Type B pancreatic cell (in vitro differentiated cells): ENCODE results near the gene S100A2. TPM values are rescaled to one million over a fixed set of nuclear protein-coding genes. Genes with fewer than 3 reads are reported as not detected.
"Not testable (repeated sequence)": the region's sequence is repeated elsewhere in the genome, so short reads cannot be mapped to it uniquely, and the experiment has no call there.

ENCODE experiments used
- DNase-seq: peaks from one replicate; pipeline ENCODE4 v3.0.0; 2021; ENCODE audit warnings: mixed read lengths; ENCODE audit not compliant: unreplicated experiment; ENCODE audit errors: extremely low spot score
- H3K27ac Mint-ChIP-seq: 2 replicates; pipeline ENCODE4 v1.8.0; 2021; ENCODE audit warnings: mild to moderate bottlenecking, mixed read lengths
- H3K27me3 Mint-ChIP-seq: 2 replicates; pipeline ENCODE4 v1.8.0; 2021; ENCODE audit warnings: mixed read lengths
- H3K36me3 Mint-ChIP-seq: 2 replicates; pipeline ENCODE4 v1.8.0; 2021; ENCODE audit warnings: mixed read lengths
- H3K4me1 Mint-ChIP-seq: one replicate; pipeline ENCODE4 v1.8.0; 2021; ENCODE audit warnings: mixed read lengths; ENCODE audit not compliant: unreplicated experiment
- H3K4me3 Mint-ChIP-seq: 2 replicates; pipeline ENCODE4 v1.8.0; 2021; ENCODE audit warnings: mild to moderate bottlenecking, mixed read lengths
- H3K9me3 Mint-ChIP-seq: 2 replicates; pipeline ENCODE4 v1.8.0; 2021; ENCODE audit warnings: mixed read lengths
- total RNA-seq: library from RNA; stranded (reverse); gene quantifications from 2 replicates; pipeline ENCODE4 v1.2.1, GENCODE V29; 2021; ENCODE audit warnings: low replicate concordance
- TF ChIP-seq, protein P1 (sequence below): fragments of 200-600 bp; sonication (generic); conservative IDR thresholded peaks from 2 replicates; pipeline ENCODE4 v1.5.0; 2021; ENCODE audit warnings: antibody characterized with exemption, mild to moderate bottlenecking

S100A2 gene
- total RNA-seq, 1 donor from 2014 or later = 0.75 TPM

DNA sequence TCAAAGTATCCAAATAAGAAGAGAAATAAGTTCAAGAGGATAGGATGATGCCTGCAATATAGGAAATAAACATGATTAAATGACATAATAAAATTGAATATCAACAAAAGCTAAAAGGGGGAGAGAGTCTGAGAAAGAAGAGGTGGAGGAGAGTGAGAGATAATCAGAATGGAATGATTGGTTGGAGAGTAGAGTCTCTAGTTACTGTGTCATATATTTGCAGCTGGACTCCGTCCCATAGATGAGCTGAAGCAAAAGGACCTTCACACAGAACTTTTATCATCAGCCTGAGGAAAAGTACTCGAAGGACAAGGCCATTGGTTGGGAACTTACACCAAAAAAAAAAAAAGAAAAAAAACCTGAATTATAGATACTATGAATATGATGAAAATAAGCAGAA lies 22.8 kb upstream of the S100A2 start:
- Mint-ChIP-seq H3K27ac (no peak overlapping the region), H3K27me3 (no peaks in the 10 kb centered on the region), H3K4me3 (no peak overlapping the region), H3K36me3 (no peaks in the 10 kb centered on the region), H3K9me3 (no peaks in the 10 kb centered on the region), H3K4me1 (peaks cover 7% of the 10 kb centered on the region)
- TF ChIP-seq, protein P1, sequence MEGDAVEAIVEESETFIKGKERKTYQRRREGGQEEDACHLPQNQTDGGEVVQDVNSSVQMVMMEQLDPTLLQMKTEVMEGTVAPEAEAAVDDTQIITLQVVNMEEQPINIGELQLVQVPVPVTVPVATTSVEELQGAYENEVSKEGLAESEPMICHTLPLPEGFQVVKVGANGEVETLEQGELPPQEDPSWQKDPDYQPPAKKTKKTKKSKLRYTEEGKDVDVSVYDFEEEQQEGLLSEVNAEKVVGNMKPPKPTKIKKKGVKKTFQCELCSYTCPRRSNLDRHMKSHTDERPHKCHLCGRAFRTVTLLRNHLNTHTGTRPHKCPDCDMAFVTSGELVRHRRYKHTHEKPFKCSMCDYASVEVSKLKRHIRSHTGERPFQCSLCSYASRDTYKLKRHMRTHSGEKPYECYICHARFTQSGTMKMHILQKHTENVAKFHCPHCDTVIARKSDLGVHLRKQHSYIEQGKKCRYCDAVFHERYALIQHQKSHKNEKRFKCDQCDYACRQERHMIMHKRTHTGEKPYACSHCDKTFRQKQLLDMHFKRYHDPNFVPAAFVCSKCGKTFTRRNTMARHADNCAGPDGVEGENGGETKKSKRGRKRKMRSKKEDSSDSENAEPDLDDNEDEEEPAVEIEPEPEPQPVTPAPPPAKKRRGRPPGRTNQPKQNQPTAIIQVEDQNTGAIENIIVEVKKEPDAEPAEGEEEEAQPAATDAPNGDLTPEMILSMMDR = no peak
- DNase-seq = no peak

GRCh38 chr1:153588033-153588432 lies 22.4 kb upstream of the S100A2 start:
- not testable (repeated sequence) for H3K9me3 Mint-ChIP-seq, H3K27me3 Mint-ChIP-seq, H3K4me1 Mint-ChIP-seq, DNase-seq, H3K4me3 Mint-ChIP-seq, H3K36me3 Mint-ChIP-seq, H3K27ac Mint-ChIP-seq

- TF ChIP-seq, protein P1 = no peak
- Mint-ChIP-seq H3K36me3 (no peaks in the 10 kb centered on the region), H3K27ac (no peak overlapping the region)
These were observed 21.7 kb upstream of the S100A2 start for GRCh38 chr1:153587314-153587713.

GRCh38 chr1:153586347-153586746 lies 20.7 kb upstream of the S100A2 start:
- TF ChIP-seq, protein P1 = no peak
- DNase-seq = no peak
- Mint-ChIP-seq H3K4me1 (peaks cover 3% of the 10 kb centered on the region), H3K36me3 (no peaks in the 10 kb centered on the region), H3K9me3 (no peaks in the 10 kb centered on the region), H3K27ac (no peak overlapping the region), H3K4me3 (no peak overlapping the region), H3K27me3 (no peaks in the 10 kb centered on the region)

More at GRCh38 chr1:153587314-153587713, 21.7 kb upstream of the S100A2 start:
- Mint-ChIP-seq H3K4me3 (no peak overlapping the region), H3K9me3 (no peaks in the 10 kb centered on the region), H3K27me3 (no peaks in the 10 kb centered on the region), H3K4me1 (peaks cover 3% of the 10 kb centered on the region)
- no peak for DNase-seq

GRCh38 chr1:153585006-153585405 lies 19.4 kb upstream of the S100A2 start:
- Mint-ChIP-seq H3K9me3 (no peaks in the 10 kb centered on the region), H3K27ac (no peak overlapping the region), H3K36me3 (no peaks in the 10 kb centered on the region), H3K4me3 (no peak overlapping the region), H3K4me1 (peaks cover 3% of the 10 kb centered on the region), H3K27me3 (no peaks in the 10 kb centered on the region)
- DNase-seq = no peak
- TF ChIP-seq, protein P1 = no peak

DNA sequence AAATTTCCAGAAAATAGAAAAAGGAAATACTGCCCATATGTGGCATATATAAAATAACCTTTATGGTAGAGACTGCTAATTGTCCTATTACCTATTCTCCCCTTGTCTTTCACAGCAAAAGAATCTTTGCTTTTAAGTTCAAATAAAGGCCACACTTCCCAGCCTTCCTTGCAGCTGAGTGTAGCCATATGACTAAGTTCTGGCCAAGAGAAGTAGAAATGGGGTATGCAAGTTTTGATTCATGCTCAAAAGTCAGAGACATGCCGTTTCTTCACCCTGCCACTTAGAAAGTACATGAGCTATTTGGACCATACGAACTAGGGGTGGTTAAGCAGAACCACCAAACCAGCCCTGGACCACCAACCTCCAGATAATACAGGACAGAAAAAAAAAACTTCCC lies 18.3 kb upstream of the S100A2 start:
- no peaks in the 10 kb centered on the region for H3K9me3 Mint-ChIP-seq
- H3K4me3 Mint-ChIP-seq = no peak overlapping the region
- no peaks in the 10 kb centered on the region for H3K36me3 Mint-ChIP-seq
- DNase-seq = no peak
- H3K27me3 Mint-ChIP-seq = no peaks in the 10 kb centered on the region
- TF ChIP-seq, protein P1 = no peak
- no peak overlapping the region for H3K27ac Mint-ChIP-seq
- peaks cover 3% of the 10 kb centered on the region for H3K4me1 Mint-ChIP-seq

DNA sequence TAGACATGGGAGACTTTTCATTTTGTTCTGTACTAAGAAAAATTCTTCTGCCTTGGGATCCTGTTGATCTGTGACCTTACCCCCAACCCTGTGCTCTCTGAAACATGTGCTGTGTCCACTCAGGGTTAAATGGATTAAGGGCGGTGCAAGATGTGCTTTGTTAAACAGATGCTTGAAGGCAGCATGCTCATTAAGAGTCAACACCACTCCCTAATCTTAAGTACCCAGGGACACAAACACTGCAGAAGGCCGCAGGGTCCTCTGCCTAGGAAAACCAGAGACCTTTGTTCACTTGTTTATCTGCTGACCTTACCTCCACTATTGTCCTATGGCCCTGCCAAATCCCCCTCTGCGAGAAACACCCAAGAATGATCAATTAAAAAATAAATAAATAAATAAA lies 17.9 kb upstream of the S100A2 start:
- not testable (repeated sequence) for H3K9me3 Mint-ChIP-seq, H3K36me3 Mint-ChIP-seq, DNase-seq, H3K4me3 Mint-ChIP-seq, H3K4me1 Mint-ChIP-seq, H3K27ac Mint-ChIP-seq, H3K27me3 Mint-ChIP-seq

DNA sequence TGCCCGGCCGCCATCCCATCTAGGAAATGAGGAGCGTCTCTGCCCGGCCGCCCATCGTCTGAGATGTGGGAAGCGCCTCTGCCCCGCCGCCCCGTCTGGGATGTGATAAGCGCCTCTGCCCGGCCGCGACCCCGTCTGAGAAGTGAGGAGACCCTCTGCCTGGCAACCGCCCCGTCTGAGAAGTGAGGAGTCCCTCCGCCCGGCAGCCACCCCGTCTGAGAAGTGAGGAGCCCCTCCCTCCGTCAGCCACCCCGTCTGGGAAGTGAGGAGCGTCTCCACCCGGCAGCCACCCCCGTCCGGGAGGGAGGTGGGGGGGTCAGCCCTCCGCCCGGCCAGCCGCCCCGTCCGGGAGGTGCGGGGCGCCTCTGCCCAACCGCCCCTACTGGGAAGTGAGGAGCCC lies 17.2 kb upstream of the S100A2 start:
- not testable (repeated sequence) for H3K27me3 Mint-ChIP-seq, H3K36me3 Mint-ChIP-seq, H3K27ac Mint-ChIP-seq, DNase-seq, H3K9me3 Mint-ChIP-seq, H3K4me3 Mint-ChIP-seq
- peaks cover 11% of the 10 kb centered on the region for H3K4me1 Mint-ChIP-seq
